Bronchial epithelial cell (primary cell): Measurements from ENCODE around the gene PPP1R12B. TPM values are rescaled to one million over a fixed set of nuclear protein-coding genes. Genes with fewer than 3 reads are reported as not detected.

Source experiments
- DNase-seq: peaks from one replicate; pipeline ENCODE4 v3.0.0-alpha.2; 2010; ENCODE audit warnings: low read depth
- FAIRE-seq: peaks from 2 replicates; lab custom pipeline; 2011; peaks lifted over from hg19 to GRCh38; lab: Jason Lieb, UNC
- H3K27me3 ChIP-seq: 2 replicates; pipeline ENCODE4 v1.5.1; 2011; ENCODE audit warnings: low read length; ENCODE audit not compliant: control insufficient read depth, insufficient read depth
- H3K36me3 ChIP-seq: 2 replicates; pipeline ENCODE4 v1.5.1; 2011; ENCODE audit warnings: low read length; ENCODE audit not compliant: control insufficient read depth, insufficient read depth
- H3K4me3 ChIP-seq: 2 replicates; pipeline ENCODE4 v1.5.1; 2011; ENCODE audit warnings: mild to moderate bottlenecking, low read depth, low read length, control low read depth
- total RNA-seq: library from RNA; depleted of rRNA; stranded (reverse); fragments of >200 nt; gene quantifications from 2 replicates; pipeline ENCODE4 v1.2.1, GENCODE V29; 2014
- TF ChIP-seq, protein P1 (sequence below): IDR thresholded peaks from 2 replicates; pipeline ENCODE4 v1.5.1; 2011; ENCODE audit warnings: mild to moderate bottlenecking, moderate library complexity, low read length, control low read depth, inconsistent platforms; ENCODE audit not compliant: insufficient read depth, severe bottlenecking

Gene PPP1R12B
- total RNA-seq, 1 donor from 2014 or later: 8.7 TPM

DNA sequence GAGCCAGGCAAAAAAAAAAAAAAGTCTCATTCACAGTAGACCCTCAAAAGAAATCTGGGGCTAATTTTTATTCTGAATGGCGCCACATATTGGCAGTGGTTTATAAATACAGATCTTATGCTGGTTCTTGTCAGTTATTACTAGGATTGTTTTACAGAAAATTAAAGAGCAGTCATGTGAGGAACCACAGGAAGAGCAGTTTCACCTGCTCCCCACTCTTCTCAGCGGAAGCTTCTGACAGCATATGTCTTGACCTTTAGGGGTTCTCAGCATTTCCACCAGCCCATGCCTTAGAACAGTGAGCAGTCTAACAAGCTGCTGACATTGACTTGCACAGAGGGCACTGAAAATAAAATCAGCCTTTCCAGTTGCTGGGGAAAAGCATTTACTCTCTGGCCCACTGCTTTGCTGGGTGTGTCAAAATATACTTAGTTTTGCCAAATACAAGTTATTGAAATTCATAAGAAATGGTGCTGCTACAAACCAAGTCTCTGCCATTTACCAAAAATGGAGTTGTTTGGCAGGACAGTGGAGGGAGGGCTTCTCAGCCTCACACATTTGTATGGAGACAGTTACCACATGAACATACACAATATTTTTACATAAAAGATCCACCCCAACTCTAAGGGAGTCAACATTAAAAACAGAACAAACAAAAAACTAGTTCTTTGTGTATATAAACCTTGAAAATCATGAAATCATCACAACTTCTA is 217.5 kb downstream of the PPP1R12B start:
- no peaks in the 10 kb centered on the region for H3K36me3 ChIP-seq
- DNase-seq: no peak
- no peaks in the 10 kb centered on the region for H3K27me3 ChIP-seq
- TF ChIP-seq, protein P1, sequence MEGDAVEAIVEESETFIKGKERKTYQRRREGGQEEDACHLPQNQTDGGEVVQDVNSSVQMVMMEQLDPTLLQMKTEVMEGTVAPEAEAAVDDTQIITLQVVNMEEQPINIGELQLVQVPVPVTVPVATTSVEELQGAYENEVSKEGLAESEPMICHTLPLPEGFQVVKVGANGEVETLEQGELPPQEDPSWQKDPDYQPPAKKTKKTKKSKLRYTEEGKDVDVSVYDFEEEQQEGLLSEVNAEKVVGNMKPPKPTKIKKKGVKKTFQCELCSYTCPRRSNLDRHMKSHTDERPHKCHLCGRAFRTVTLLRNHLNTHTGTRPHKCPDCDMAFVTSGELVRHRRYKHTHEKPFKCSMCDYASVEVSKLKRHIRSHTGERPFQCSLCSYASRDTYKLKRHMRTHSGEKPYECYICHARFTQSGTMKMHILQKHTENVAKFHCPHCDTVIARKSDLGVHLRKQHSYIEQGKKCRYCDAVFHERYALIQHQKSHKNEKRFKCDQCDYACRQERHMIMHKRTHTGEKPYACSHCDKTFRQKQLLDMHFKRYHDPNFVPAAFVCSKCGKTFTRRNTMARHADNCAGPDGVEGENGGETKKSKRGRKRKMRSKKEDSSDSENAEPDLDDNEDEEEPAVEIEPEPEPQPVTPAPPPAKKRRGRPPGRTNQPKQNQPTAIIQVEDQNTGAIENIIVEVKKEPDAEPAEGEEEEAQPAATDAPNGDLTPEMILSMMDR: no peak
- H3K4me3 ChIP-seq: no peak overlapping the region
- FAIRE-seq: no peak

DNA sequence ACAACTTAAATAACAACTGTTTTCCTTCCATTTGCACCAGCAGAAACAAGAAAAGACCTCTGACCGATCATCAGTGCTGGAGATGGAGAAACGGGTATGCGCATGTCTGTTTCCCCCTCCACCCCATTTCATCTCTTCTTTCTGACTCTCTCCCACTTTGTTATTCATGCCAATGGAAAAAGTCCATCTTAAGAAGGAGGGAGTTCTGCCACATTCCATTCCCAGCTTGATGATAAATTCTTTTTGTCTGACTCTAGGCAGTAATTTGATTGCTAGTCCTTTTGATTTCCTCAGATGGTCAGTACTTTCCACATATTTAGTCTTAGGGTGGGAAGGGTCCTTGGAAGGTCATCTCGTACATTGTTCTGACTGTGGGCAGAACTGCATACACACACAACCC is 219.2 kb downstream of the PPP1R12B start:
- H3K36me3 ChIP-seq: no peaks in the 10 kb centered on the region
- DNase-seq: peak; percentile 56
- no peak overlapping the region for H3K4me3 ChIP-seq
- TF ChIP-seq, protein P1: no peak
- no peak for FAIRE-seq
- H3K27me3 ChIP-seq: no peaks in the 10 kb centered on the region

DNA sequence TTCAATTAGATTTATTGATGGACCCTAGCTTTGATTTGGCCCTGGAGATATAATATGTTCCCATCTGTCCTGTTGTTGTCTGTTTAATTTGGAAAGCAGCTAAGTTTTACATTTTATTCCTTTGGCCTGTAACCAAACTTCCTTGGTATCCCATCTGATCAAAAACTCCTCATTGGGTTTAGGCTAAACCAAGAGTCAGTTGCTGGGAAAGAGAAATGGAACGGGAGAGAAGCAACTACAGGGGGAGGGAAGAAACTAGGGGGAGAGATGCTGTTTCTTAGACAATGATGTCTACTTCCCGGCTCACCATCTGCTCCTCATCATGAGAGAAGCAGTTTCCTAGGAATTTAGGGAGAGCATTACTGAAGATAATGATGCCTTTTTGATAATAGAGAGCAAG is 219.9 kb downstream of the PPP1R12B start:
- H3K27me3 ChIP-seq: no peaks in the 10 kb centered on the region
- TF ChIP-seq, protein P1: no peak
- FAIRE-seq (no peak), DNase-seq (no peak)
- H3K36me3 ChIP-seq: no peaks in the 10 kb centered on the region
- H3K4me3 ChIP-seq: no peak overlapping the region

DNA sequence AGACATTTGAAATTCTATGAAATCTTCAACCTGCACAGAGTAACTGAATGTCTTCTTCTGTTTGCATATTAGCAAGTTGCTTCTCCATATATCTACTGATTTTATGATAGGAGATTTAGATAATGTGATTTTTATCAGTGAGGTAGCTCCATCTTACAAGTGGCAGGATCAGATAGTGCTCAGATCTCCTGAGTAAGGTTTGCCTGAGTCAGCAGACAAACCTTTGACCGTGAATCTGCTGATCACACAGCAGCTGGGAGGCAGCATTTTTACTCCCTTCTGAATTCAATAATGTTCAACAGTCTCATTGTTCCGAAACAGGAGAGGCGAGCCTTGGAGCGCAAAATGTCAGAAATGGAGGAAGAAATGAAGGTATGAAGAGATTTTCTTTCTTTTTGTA is 220.3 kb downstream of the PPP1R12B start:
- DNase-seq (peak; percentile 31), FAIRE-seq (no peak)
- TF ChIP-seq, protein P1: no peak
- no peak overlapping the region for H3K4me3 ChIP-seq
- H3K36me3 ChIP-seq: no peaks in the 10 kb centered on the region
- no peaks in the 10 kb centered on the region for H3K27me3 ChIP-seq

DNA sequence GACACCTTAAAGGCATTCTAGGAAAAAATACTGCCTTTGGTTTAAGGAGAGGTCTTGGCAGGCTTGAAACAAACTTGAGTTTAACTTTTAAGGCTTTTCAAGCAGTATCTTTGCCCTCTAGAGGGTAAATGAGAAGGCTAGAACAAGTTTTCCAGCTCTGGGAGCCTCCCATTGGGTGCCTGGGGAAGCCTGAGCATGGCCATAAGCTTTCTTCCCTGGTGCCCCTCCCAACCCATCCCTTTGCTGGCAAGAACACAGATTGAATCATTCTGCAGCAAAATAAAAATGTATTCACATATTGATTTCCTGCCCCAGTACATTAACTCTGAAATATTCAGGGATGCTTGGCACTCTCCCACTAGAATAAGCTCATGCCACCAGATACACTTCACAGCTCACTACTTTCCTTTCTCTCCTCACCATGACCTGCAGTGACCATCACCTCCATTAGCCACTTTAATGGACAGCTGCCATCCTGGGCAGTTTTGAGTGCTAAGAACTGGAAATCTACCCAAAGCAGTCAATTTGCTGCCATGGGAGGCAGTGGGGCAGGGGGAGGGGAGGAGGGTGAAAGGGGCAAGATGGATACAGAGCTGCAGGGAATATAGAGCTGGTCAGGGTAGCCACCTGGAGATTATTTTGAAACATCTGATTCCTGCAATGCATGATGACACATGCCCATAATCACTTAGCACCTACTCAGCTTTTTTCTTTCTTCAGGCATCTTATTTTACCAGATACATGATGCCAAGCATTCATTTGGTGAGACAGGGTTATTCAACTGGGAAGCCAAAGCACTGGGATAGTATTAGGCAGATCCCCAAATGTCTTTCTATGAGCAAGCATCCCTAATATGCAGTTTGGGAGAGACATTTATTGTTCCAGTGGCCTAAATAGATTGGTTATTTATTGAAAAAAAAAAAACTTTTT is 221.2 kb downstream of the PPP1R12B start:
- DNase-seq: peak; percentile 69
- TF ChIP-seq, protein P1: no peak
- Histone ChIP-seq H3K36me3 (no peaks in the 10 kb centered on the region), H3K27me3 (no peaks in the 10 kb centered on the region), H3K4me3 (no peak overlapping the region)
- FAIRE-seq: no peak
